RWPE2 (cell line): ENCODE results near the gene MTERF1.

Experiments
- ATAC-seq: fragments of 200-7000 bp; cut with Tn5 transposase; 3 replicates; pipeline ENCODE4 v1.9.1; 2021; ENCODE audit warnings: low read depth
- DNase-seq: peaks from one replicate; pipeline ENCODE4 v3.0.0-alpha.2; 2020; ENCODE audit warnings: low spot score
- H3K27ac ChIP-seq: fragments of 450-650 bp; 2 replicates; pipeline ENCODE4 v1.5.1; 2017; ENCODE audit warnings: mild to moderate bottlenecking; ENCODE audit not compliant: poor library complexity, severe bottlenecking
- H3K27me3 ChIP-seq: fragments of 250-450 bp; sonication (Bioruptor Pico); 2 replicates; pipeline ENCODE4 v1.5.1; 2021; ENCODE audit warnings: mild to moderate bottlenecking, moderate library complexity; ENCODE audit not compliant: insufficient read depth, poor library complexity, severe bottlenecking
- H3K36me3 ChIP-seq: fragments of 250-450 bp; sonication (Bioruptor Pico); 2 replicates; pipeline ENCODE4 v1.5.1; 2020; ENCODE audit warnings: low read depth, mild to moderate bottlenecking, moderate library complexity
- H3K4me1 ChIP-seq: fragments of 250-450 bp; sonication (Bioruptor Pico); 2 replicates; pipeline ENCODE4 v1.5.1; 2021; ENCODE audit warnings: mild to moderate bottlenecking, moderate library complexity; ENCODE audit not compliant: insufficient read depth, poor library complexity, severe bottlenecking
- H3K4me3 ChIP-seq: fragments of 250-450 bp; sonication (Bioruptor Pico); 2 replicates; pipeline ENCODE4 v1.5.1; 2021; ENCODE audit warnings: mild to moderate bottlenecking, moderate library complexity; ENCODE audit not compliant: severe bottlenecking
- H3K9me3 ChIP-seq: fragments of 250-450 bp; sonication (Bioruptor Pico); 2 replicates; pipeline ENCODE4 v1.5.1; 2021; ENCODE audit warnings: mild to moderate bottlenecking, moderate library complexity; ENCODE audit not compliant: severe bottlenecking
- TF ChIP-seq, protein P1 (sequence below): fragments of 450-650 bp; IDR thresholded peaks from one replicate; pipeline ENCODE4 v1.5.1; 2017; ENCODE audit warnings: mild to moderate bottlenecking, moderate library complexity; ENCODE audit not compliant: poor library complexity, severe bottlenecking

The MTERF1 gene

DNA sequence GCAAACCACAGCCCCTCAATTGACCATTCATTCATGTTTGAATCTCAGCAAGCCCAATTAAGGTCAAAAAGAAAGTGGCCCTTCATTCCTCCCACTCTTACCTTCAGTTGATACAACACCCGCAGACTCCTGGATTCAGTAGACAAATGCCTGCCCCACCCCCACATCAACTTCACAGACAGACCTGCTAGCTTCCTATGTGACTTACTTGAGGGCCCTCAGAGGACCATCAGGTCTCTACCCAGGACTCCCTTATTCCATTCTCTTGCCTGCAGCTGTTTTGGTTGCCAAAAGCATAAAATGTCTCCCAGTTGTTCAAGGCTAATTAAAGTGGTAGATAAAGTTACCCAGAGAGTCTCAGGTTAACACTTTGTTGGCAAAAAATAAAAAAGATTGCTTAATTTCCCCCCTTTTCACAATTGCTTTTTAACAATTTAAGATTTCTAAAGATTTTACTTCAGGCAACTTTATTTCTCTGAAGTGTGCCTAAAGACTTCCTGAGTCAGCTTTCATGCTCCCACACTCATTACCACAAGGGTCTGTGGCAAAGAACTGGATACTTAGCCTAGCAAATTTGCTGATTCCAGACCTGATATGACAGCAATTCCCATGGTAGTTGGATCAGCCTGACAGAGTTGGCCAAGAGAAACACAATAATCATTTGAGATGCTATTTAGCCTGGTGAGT, 3.3 kb upstream of the MTERF1 start:
- Histone ChIP-seq H3K27me3 (no peaks in the 10 kb centered on the region), H3K36me3 (peaks cover 5% of the 10 kb centered on the region), H3K27ac (no peak overlapping the region), H3K4me3 (no peak overlapping the region), H3K9me3 (no peaks in the 10 kb centered on the region), H3K4me1 (peaks cover 10% of the 10 kb centered on the region)
- DNase-seq (no peak), ATAC-seq (no peak)
- TF ChIP-seq, protein P1, sequence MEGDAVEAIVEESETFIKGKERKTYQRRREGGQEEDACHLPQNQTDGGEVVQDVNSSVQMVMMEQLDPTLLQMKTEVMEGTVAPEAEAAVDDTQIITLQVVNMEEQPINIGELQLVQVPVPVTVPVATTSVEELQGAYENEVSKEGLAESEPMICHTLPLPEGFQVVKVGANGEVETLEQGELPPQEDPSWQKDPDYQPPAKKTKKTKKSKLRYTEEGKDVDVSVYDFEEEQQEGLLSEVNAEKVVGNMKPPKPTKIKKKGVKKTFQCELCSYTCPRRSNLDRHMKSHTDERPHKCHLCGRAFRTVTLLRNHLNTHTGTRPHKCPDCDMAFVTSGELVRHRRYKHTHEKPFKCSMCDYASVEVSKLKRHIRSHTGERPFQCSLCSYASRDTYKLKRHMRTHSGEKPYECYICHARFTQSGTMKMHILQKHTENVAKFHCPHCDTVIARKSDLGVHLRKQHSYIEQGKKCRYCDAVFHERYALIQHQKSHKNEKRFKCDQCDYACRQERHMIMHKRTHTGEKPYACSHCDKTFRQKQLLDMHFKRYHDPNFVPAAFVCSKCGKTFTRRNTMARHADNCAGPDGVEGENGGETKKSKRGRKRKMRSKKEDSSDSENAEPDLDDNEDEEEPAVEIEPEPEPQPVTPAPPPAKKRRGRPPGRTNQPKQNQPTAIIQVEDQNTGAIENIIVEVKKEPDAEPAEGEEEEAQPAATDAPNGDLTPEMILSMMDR, result no peak

- no peak for ATAC-seq
- DNase-seq, result no peak
- Histone ChIP-seq H3K4me1 (peaks cover 15% of the 10 kb centered on the region), H3K4me3 (peak overlapping the region; percentile 64), H3K9me3 (peaks cover 2% of the 10 kb centered on the region), H3K36me3 (peaks cover 40% of the 10 kb centered on the region), H3K27ac (no peak overlapping the region), H3K27me3 (no peaks in the 10 kb centered on the region)
- TF ChIP-seq, protein P1, result no peak
Observed at GRCh38 chr7:91880016-91880412, 488 bp downstream of the MTERF1 start.

DNA sequence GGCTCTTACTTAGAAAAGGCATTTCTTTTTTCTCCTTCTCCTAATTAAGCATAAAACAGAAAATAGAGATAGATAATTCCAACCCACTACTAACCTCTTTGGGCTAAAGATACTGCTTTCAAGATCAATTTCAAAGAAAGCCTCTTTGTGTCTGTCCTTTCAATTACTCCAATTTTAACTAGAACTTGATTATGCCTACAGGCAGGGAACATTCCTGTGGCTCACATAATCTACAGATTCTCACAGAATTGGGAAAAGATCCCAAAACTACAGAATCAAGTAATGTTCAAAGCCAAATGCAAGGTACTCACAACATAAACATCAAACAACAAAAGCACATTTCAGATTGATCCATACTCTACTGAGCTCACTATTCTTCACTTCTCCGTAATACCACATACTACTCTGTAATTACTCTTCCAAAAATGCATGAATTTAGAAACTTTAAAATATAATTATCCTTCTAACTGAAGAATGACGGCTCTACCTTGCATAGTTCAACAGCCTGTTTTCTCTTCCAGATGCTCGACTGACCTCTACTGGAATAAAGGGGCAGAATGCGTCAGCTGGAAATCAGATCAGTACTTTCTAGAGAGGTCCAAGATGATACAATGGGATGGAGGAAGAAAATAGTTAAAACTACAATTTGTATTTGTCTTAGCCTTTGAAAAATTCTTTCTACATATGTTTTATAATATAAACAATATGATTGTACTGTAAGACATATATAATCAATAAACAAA, 3.9 kb downstream of the MTERF1 start:
- Histone ChIP-seq H3K36me3 (peaks cover 71% of the 10 kb centered on the region), H3K9me3 (peaks cover 2% of the 10 kb centered on the region), H3K27ac (no peak overlapping the region), H3K27me3 (no peaks in the 10 kb centered on the region), H3K4me1 (peaks cover 15% of the 10 kb centered on the region), H3K4me3 (no peak overlapping the region)
- TF ChIP-seq, protein P1, result peak; percentile 86
- ATAC-seq (no peak), DNase-seq (no peak)

GRCh38 chr7:91875851-91876250, 4.7 kb downstream of the MTERF1 start:
- peaks cover 12% of the 10 kb centered on the region for H3K4me1 ChIP-seq
- peaks cover 71% of the 10 kb centered on the region for H3K36me3 ChIP-seq
- peaks cover 2% of the 10 kb centered on the region for H3K9me3 ChIP-seq
- TF ChIP-seq, protein P1, result no peak
- no peaks in the 10 kb centered on the region for H3K27me3 ChIP-seq
- H3K4me3 ChIP-seq, result no peak overlapping the region
- DNase-seq, result no peak
- ATAC-seq, result no peak
- H3K27ac ChIP-seq, result no peak overlapping the region

GRCh38 chr7:91872928-91873327, 7.6 kb downstream of the MTERF1 start:
- ATAC-seq, result no peak
- TF ChIP-seq, protein P1, result no peak
- Histone ChIP-seq H3K27me3 (no peaks in the 10 kb centered on the region), H3K27ac (no peak overlapping the region), H3K4me1 (peaks cover 4% of the 10 kb centered on the region), H3K9me3 (peaks cover 2% of the 10 kb centered on the region), H3K4me3 (no peak overlapping the region), H3K36me3 (peaks cover 57% of the 10 kb centered on the region)
- no peak for DNase-seq
